Skeletal muscle tissue (tissue), 4 donors: Measurements from ENCODE around the gene CTDSP2. TPM values are rescaled to one million over a fixed set of nuclear protein-coding genes. Genes with fewer than 3 reads are reported as not detected.
"Not testable (repeated sequence)": the region's sequence is repeated elsewhere in the genome, so short reads cannot be mapped to it uniquely, and the experiment has no call there.

Experiments used
- H3K27ac ChIP-seq: one replicate; pipeline ENCODE4 v1.7.0; 2013; ENCODE audit warnings: mild to moderate bottlenecking, low read depth, low read length, inconsistent platforms
- H3K27me3 ChIP-seq, 3 donors: one replicate each; pipeline ENCODE4 v1.7.0; 2013; ENCODE audit warnings: low read length in 3 of 3; ENCODE audit not compliant: control insufficient read depth in 3 of 3, insufficient read depth in 3 of 3
- H3K36me3 ChIP-seq, 3 donors: one replicate each; pipeline ENCODE4 v1.7.0; 2013; ENCODE audit warnings: low read length in 3 of 3; ENCODE audit not compliant: control insufficient read depth in 3 of 3, insufficient read depth in 3 of 3
- H3K4me1 ChIP-seq, 3 donors: one replicate each; pipeline ENCODE4 v1.7.0; 2013; ENCODE audit warnings: low read length in 3 of 3, mild to moderate bottlenecking in 3 of 3; ENCODE audit not compliant: control insufficient read depth in 3 of 3, insufficient read depth in 3 of 3
- H3K4me3 ChIP-seq, 3 donors: one replicate each; pipeline ENCODE4 v1.7.0; 2013; ENCODE audit warnings: low read length in 3 of 3
- H3K9ac ChIP-seq, 3 donors: one replicate each; pipeline ENCODE4 v1.7.0; 2013; ENCODE audit warnings: low read length in 3 of 3, mild to moderate bottlenecking in 3 of 3, moderate library complexity in 2 of 3, low read depth in 1 of 3
- H3K9me3 ChIP-seq, 3 donors: one replicate each; pipeline ENCODE4 v1.7.0; 2013; ENCODE audit warnings: low read length in 3 of 3; ENCODE audit not compliant: control insufficient read depth in 3 of 3
- total RNA-seq: library from RNA; depleted of rRNA; stranded (reverse); fragments of >200 nt; gene quantifications from one replicate; pipeline ENCODE4 v1.2.3, GENCODE V29; 2014
- donor health status: Osteomylitis.

Gene CTDSP2
- total RNA-seq, 1 donor from 2014 or later = 51.1 TPM

- H3K27me3 ChIP-seq = no peaks in the 10 kb centered on the region
- H3K9me3 ChIP-seq = no peaks in the 10 kb centered on the region
- peak overlapping the region in 2 of 3 donors; percentile 7 to 45 for H3K4me3 ChIP-seq
- no peaks in the 10 kb centered on the region for H3K36me3 ChIP-seq
- H3K27ac ChIP-seq = peak overlapping the region; percentile 76
- H3K4me1 ChIP-seq = peaks cover 38 to 52% (median 44%) of the 10 kb centered on the region in 3 donors
- H3K9ac ChIP-seq = peak overlapping the region; percentile 66 to 85 (median 66)
These were observed 22.3 kb upstream of the CTDSP2 start for GRCh38 chr12:57868851-57869268.

- H3K9ac ChIP-seq = peak overlapping the region in 1 of 3 donors; percentile 85
- no peaks in the 10 kb centered on the region for H3K36me3 ChIP-seq
- H3K27ac ChIP-seq = peak overlapping the region; percentile 76
- H3K4me1 ChIP-seq = peaks cover 40 to 52% (median 42%) of the 10 kb centered on the region in 3 donors
- no peaks in the 10 kb centered on the region for H3K27me3 ChIP-seq
- H3K9me3 ChIP-seq = no peaks in the 10 kb centered on the region
- peak overlapping the region in 1 of 3 donors; percentile 7 for H3K4me3 ChIP-seq
These were observed 21.7 kb upstream of the CTDSP2 start for GRCh38 chr12:57868221-57868620.

DNA sequence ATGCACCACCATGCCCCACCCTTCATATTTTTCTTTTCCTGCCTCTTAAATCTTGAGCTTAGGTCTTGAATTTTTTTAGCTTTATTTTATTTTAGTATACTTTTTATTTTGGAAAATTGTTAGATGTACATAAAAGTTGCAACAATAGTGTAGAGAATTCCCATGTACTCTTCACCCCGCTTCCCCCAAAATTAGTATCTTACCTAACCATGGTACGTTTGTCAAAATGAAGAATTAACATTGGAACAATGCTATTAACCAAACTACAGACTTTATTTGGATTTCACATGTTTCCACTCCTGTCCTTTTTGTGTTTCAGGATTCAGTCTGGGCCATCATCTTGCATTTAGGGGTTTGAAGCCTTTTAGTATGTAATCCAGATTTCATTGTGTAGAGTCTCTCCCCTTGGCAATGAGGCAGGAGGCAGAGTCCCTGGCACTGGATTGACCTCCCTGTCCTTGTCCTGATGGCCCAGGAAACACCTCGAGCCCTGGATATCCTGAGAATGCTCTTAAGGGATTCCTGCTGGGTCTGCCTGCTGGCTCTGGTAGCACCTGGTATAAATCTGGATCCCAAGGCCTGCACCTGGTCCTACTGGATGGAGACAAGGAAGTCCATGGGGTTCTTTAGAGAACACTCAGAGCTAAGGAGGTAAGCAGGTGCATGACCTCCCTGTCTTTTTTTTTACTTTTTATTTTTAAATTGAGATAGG is 19.9 kb upstream of the CTDSP2 start:
- Histone ChIP-seq H3K27ac (peak overlapping the region; percentile 7), H3K36me3 (no peaks in the 10 kb centered on the region), H3K27me3 (no peaks in the 10 kb centered on the region), H3K4me1 (peaks cover 40 to 55% (median 42%) of the 10 kb centered on the region in 3 donors), H3K9ac (peak overlapping the region in 2 of 3 donors; percentile 48 to 88), H3K9me3 (no peaks in the 10 kb centered on the region), H3K4me3 (no peak overlapping the region)

DNA sequence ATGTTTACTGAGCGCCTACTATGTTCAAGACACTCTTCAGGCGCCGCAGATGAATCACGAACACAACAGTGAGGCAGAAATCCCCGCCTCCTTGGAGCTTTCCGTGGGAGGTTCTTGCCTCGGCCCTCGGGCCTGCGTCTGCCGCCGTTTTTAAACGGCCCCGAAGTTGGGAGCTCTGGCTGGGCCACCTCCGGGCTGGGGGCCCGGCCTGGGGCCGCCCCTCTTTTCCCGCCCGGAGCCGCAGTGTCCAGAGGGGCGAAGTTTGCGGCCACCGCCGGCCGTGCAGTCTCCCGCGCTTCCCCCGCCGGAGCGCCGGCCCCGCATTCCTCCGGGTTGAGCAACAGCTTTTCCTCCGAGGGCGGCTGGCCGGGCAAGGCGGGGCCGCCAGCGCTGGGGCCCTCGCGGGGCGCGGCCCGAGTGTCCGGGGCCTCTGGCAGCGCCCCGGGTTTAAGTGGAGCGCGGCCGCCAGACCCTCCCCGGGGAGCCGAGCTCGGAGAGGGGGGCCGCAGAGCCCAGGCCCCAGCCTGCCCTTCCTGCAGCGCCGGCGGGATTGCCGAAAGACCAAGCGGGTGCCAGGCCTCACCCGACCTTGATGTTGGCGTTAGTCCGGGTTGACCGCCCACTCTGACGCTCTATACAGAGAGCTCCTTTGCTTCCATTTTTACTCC is 18.7 kb upstream of the CTDSP2 start:
- Histone ChIP-seq H3K9me3 (no peaks in the 10 kb centered on the region), H3K4me1 (peaks cover 39 to 51% (median 42%) of the 10 kb centered on the region in 3 donors), H3K27me3 (no peaks in the 10 kb centered on the region), H3K9ac (peak overlapping the region; percentile 76 to 88 (median 82)), H3K4me3 (peak overlapping the region; percentile 61 to 67 (median 61)), H3K27ac (peak overlapping the region; percentile 90), H3K36me3 (no peaks in the 10 kb centered on the region)

GRCh38 chr12:57864442-57865083 is 18.0 kb upstream of the CTDSP2 start:
- Histone ChIP-seq H3K9me3 (no peaks in the 10 kb centered on the region), H3K36me3 (no peaks in the 10 kb centered on the region), H3K9ac (peak overlapping the region; percentile 76 to 88 (median 82)), H3K27ac (peak overlapping the region; percentile 90), H3K27me3 (no peaks in the 10 kb centered on the region), H3K4me3 (peak overlapping the region; percentile 61 to 67 (median 61)), H3K4me1 (peaks cover 32 to 45% (median 38%) of the 10 kb centered on the region in 3 donors)

DNA sequence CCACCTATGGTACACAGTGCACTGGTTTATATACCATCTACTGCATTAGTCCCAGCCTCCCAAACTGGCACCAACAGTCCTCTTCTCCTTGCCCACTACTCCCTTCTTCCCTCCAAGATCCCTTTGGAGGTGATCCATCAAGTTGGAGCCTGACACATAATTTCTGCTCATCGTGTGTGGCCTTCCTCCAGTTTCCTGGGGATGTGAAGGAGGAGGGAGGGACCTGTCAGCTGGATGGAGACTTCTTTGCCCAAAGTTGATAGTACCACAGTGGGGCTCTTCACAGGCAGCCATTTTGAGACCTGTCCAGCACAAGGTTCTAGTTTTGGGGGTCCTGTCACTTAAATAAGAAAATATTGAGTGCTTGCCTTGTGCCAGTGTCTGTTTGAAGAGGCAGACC is 17.1 kb upstream of the CTDSP2 start:
- no peak overlapping the region for H3K27ac ChIP-seq
- H3K4me1 ChIP-seq = peaks cover 24 to 36% (median 29%) of the 10 kb centered on the region in 3 donors
- no peak overlapping the region for H3K9ac ChIP-seq
- no peak overlapping the region for H3K4me3 ChIP-seq
- no peaks in the 10 kb centered on the region for H3K36me3 ChIP-seq
- no peaks in the 10 kb centered on the region for H3K27me3 ChIP-seq
- no peaks in the 10 kb centered on the region for H3K9me3 ChIP-seq

DNA sequence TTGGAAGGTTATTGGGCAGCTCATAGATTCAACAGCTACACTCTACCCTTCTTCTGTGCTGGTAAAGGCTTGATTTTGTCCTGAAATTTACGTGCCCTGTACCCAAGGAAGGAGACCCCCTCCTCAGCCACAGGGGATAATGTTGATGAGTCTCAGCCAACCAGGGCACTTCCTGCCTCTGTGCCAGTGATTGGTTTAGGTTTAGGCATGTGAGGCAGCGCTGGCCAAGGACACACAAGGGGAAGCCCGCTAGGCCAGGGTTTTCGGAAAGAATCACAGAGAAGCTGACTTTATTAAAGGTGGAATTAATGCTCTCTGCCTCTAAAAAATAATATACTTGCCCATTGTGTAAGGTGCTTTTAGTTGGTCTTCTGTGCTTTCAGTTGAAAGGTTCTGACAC is 15.4 kb upstream of the CTDSP2 start:
- Histone ChIP-seq H3K9me3 (no peaks in the 10 kb centered on the region), H3K9ac (no peak overlapping the region), H3K27ac (no peak overlapping the region), H3K4me3 (no peak overlapping the region), H3K27me3 (no peaks in the 10 kb centered on the region), H3K36me3 (no peaks in the 10 kb centered on the region), H3K4me1 (peaks cover 16 to 29% (median 22%) of the 10 kb centered on the region in 3 donors)

- H3K9me3 ChIP-seq, H3K9ac ChIP-seq: not testable (repeated sequence)
These were observed 14.4 kb upstream of the CTDSP2 start for GRCh38 chr12:57860883-57861282.

DNA sequence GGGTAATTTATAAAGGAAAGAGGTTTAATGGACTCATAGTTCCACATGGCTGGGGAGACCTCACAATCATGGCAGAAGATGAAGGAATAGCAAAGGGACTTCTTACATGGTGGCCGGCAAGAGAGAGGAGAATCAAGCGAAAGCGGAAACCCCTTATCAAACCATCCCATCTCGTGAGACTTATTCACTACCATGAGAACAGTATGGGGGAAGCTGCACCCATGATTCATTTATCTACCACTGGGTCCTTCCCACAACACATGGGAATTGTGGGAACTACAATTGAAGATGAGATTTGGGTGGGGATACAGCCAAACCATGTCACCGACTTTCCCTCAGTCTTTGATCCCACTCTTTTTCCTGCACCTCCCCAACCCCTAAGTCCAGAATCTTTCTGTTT is 12.6 kb upstream of the CTDSP2 start:
- Histone ChIP-seq H3K9ac (no peak overlapping the region), H3K4me3 (no peak overlapping the region), H3K4me1 (peaks cover 2 to 16% (median 10%) of the 10 kb centered on the region in 3 donors), H3K36me3 (no peaks in the 10 kb centered on the region), H3K9me3 (no peaks in the 10 kb centered on the region), H3K27me3 (no peaks in the 10 kb centered on the region), H3K27ac (no peak overlapping the region)

More at GRCh38 chr12:57860883-57861282, 14.4 kb upstream of the CTDSP2 start:
- peaks cover 12 to 28% (median 20%) of the 10 kb centered on the region in 3 donors for H3K4me1 ChIP-seq
- H3K27ac ChIP-seq, H3K4me3 ChIP-seq, H3K27me3 ChIP-seq, H3K36me3 ChIP-seq: not testable (repeated sequence)

DNA sequence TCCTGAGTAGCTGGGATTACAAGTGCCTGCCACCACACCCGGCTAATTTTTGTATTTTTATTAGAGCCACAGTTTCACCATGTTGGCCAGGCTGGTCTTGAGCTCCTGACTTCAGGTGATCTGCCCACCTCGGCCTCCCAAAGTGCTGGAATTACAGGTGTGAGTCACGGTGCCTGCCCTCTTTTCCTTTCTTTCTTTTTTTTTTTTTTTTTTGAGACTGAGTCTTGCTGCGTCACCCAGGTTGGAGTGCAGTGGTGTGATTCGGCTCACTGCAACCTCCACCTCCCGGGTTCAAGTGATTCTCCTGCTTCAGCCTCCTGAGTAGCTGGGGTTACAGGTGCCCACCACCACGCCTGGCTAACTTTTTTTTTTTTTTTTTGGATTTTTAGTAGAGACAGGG is 11.6 kb upstream of the CTDSP2 start:
- not testable (repeated sequence) for H3K27me3 ChIP-seq, H3K9ac ChIP-seq, H3K9me3 ChIP-seq, H3K36me3 ChIP-seq, H3K4me3 ChIP-seq, H3K27ac ChIP-seq
- peaks cover 10 to 19% (median 11%) of the 10 kb centered on the region in 3 donors for H3K4me1 ChIP-seq
